ENCODE measurements around the gene ERBB2. TPM values are rescaled to one million over a fixed set of nuclear protein-coding genes. Genes with fewer than 3 reads are reported as not detected.
"Not testable (repeated sequence)": the region's sequence is repeated elsewhere in the genome, so short reads cannot be mapped to it uniquely, and the experiment has no call there.

ERBB2 gene
- total RNA-seq, 2 donors from 2014 or later = 72.7 to 78.5 TPM

GRCh38 chr17:39751016-39751543 lies 51.2 kb downstream of the ERBB2 start:
- ATAC-seq (no peak), DNase-seq (no peak)
- intact Hi-C loops (cut with DNase I) = loop anchor here in 1 of 2 donors (5.0 kb wide), 1 partner anchor 129 kb away; no protein-coding TSS in a partner anchor

- intact Hi-C loops (cut with DNase I) = loop anchor here in 1 of 2 donors (5.0 kb wide), 1 partner anchor 129 kb away; no protein-coding TSS in a partner anchor
- DNase-seq (no peak), ATAC-seq (no peak)
Observed at GRCh38 chr17:39751637-39752036, 51.8 kb downstream of the ERBB2 start.

DNA sequence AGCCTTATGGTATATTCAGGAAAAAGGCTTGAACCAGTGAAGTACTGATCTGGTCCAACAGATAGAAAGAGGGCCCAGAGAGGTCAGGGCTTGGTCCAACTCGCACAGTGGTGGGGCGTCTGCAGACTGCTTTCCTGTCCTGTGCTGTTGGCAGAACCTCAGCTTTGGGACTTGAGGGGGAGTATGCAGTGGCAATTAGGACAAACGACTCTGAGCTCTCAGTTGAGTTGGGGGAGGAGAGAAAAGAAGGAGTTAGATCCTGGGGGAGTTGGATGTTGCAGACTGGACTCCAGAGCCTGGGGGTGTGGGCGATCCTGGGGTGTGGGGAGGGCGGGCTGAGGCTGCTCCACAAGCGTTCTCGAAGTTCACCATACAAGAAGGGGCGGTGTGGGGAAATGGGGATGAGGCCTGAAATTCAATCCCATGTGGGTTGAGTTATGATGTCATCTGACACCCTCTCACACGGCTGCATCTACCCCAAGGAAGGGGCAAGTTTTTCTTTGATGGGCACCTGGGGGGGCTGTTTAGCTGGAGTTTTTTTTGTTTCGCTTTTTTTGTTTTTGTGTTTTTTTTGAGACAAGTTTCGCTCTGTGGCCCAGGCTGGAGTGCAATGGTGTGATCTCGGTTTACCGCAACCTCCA lies 52.5 kb downstream of the ERBB2 start:
- no peak for DNase-seq
- intact Hi-C loops (cut with DNase I) = loop anchor here in 1 of 2 donors (5.0 kb wide), 1 partner anchor 130 kb away; no protein-coding TSS in a partner anchor
- ATAC-seq = no peak

- intact Hi-C loops (cut with DNase I) = loop anchor here (1.0 to 5.0 kb wide), 2 partner anchors 131 kb away; no protein-coding TSS in a partner anchor
- ATAC-seq = peak; percentile 33 to 54
- peak; percentile 73 for DNase-seq
Observed at GRCh38 chr17:39753514-39754160, 53.8 kb downstream of the ERBB2 start.

- intact Hi-C loops (cut with DNase I) = loop anchor here (1.0 to 5.0 kb wide), 2 partner anchors 132 kb away; no protein-coding TSS in a partner anchor
- ATAC-seq (peak; percentile 95), DNase-seq (peak; percentile 95)
Observed at GRCh38 chr17:39754161-39754957, 54.5 kb downstream of the ERBB2 start.

DNA sequence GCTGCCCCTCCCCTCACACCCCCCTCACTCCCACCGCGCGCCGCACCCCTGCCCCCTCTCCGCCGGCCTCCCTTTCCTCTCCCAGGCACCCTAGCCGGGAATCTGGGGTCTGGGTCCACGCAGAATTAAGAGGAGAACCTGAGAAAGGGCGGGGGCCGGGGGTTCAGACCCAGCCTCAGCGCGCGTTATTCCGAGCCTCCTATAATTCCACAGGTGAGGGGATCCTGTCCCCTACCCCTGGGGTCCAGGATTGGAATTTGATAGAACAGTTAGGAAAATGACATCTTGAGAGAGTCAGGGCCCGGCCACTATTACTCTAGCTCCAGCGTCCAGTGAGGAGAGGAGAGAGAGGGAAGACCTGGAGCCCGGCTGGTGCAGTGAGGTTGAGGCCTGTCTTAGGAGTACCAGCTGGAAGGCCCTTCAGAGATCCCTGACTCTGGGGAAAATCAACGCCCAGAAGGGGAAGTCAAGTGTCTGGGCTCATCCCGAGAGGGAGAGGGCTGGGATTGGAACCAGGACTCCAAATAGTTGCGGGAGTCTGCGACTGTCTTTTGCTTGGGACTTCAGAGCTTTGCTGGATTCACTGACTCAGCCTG lies 55.2 kb downstream of the ERBB2 start:
- intact Hi-C loops (cut with DNase I) = loop anchor here (1.0 to 5.0 kb wide), 2 partner anchors 133 kb away; no protein-coding TSS in a partner anchor
- no peak for DNase-seq
- peak in 1 of 2 donors; percentile 4 for ATAC-seq

- DNase-seq (no peak), ATAC-seq (no peak)
- intact Hi-C loops (cut with DNase I) = no loop called here
Observed at GRCh38 chr17:39755554-39756379, 55.9 kb downstream of the ERBB2 start.

- DNase-seq (no peak), ATAC-seq (no peak)
- intact Hi-C loops (cut with DNase I) = no loop called here
Observed at GRCh38 chr17:39756380-39757079, 56.7 kb downstream of the ERBB2 start.

DNA sequence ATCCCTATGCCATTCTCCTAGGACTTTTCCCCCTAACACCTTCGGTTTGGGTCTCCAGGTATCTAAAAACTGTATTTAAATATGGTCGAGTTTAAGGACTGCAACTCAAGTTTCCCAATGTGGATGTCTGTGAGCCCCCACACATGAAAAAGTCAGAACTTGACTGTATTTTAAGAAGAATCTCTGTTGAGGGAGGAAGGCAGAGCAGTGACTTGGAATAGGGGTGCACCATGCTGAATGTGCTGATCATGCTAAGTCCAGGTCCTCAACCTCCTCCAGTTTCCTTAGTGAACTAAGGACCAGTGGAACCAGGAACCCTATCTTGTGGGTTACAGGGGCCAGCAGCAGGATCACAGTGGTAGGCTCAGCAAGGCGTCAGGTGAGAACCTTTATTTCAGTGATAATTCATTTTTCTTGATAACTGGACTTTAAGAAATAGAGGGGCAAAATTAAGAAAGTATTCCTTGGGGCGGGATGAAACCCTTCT lies 57.4 kb downstream of the ERBB2 start:
- intact Hi-C loops (cut with DNase I) = no loop called here
- no peak for ATAC-seq
- no peak for DNase-seq

DNA sequence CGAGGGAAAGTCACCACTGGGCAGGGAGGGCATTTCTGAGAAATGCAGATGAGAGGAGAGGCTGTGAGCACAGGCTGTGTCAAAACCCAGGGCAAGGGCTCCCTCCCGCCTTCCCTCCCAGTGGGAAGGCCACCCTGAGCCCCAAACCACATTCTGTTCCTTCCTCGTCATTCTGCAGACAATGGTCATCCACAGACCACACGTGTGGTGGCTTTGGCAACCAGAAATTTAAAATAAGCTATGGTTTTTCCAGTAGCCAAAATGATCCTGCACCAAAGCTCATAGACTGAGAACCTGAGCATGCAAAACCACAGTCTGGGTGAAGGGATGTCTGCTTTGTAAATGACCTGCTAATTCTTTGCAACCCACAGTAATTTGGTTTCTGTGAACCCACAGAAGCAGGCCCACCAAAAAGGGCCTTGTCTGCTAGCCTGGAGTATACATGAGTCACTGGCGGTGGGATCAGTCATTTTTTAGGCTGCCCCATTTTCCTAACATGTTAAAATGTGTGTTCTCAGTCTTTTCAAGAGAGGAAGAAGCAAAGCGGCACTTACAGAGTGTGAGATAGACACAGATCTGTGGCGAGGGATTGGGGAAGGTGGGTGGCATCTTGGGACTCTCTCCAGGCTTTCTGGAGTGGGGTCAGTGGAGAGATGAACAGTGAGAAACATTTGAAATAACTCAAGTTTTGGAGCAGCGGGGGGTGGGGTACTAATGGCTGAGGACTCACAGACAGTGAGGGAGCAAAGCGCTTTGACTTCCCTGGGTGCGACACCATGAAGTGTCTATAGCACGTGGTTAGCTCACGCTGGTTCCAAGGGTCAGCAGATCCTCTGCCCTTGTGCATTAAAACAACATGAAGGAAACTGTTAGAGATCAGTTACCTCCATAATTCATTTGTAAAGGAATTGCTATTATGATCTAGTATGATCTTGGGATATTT lies 58.3 kb downstream of the ERBB2 start:
- no peak for DNase-seq
- intact Hi-C loops (cut with DNase I) = no loop called here
- ATAC-seq = no peak

DNA sequence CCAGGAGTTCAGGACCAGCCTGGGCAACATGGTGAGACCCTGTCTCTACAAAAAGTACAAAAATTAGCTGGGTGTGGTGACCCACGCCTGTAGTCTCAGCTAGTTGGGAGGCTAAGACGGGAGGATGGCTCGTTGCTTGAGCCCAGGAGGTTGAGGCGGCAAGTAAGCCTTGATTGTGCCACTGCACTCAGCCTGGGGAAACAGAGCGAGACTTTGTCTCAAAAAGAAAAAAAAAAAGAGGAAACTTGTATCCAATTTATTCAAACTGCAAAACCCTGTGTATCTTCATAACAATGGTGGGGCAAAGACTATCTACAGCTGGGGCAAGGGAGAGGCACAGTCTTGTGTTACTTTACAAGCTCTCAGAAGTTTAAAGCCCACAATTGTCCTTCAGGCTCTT lies 59.3 kb downstream of the ERBB2 start:
- ATAC-seq (no peak), DNase-seq (no peak)
- intact Hi-C loops (cut with DNase I) = no loop called here

DNA sequence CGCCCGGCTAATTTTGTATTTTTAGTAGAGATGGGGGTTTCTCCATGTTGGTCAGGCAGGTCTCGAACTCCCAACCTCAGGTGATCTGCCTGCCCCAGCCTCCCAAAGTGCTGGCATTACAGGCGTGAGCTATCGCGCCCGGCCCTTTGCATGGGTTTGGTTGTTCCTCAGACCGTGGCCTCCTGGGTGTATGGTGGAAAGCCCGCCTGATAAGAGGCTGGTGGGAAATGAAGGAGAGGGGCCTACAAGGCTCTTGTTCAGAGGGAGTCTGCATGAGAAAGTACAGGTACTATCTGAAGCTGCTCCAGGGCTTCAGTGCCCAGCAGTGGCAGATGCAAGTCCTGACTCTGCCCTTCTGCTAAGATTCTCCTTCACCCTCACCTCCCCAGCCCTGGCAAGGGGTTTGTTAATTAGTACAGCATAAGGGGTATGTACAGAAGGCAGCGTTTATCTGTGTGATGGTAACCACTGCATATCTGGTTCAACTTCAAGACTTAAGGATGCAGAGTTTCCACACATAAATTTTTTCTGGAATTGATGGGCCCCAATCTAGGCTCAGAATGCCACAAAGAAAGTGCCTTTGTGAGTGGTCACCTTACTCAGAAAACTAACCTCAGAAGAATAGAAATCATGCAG lies 62.1 kb downstream of the ERBB2 start:
- ATAC-seq (no peak), DNase-seq (no peak)
- intact Hi-C loops (cut with DNase I) = no loop called here

GRCh38 chr17:39763051-39763820 lies 63.4 kb downstream of the ERBB2 start:
- intact Hi-C loops (cut with DNase I) = no loop called here
- DNase-seq (no peak), ATAC-seq (no peak)

GRCh38 chr17:39764171-39764570 lies 64.3 kb downstream of the ERBB2 start:
- ATAC-seq; intact Hi-C loops (cut with DNase I); DNase-seq: not testable (repeated sequence)

DNA sequence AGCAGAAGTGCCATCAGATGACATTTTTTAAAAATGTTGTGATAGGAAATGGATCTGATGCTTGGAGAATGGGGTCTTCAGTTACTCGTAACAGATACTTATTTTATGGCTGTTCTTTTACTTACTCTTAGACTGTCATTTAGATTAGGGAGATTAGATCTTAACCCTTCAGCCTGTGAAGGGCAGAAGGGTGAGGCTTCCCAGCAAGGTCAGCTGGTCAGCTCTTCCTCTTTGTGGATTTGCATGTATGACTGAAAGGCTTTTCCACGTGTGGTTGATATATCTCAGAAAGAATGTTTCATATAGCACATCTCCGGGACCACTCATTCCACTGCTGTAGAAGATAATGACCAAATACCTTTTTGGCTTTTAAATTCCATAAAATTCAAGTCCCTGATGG lies 65.3 kb downstream of the ERBB2 start:
- no peak for DNase-seq
- intact Hi-C loops (cut with DNase I) = no loop called here
- ATAC-seq = no peak
